DND-41 (cell line): Measurements from ENCODE around the gene BCL11A.

Experiments
- ATAC-seq: fragments of 200-7000 bp; cut with Tn5 transposase; 3 replicates; pipeline ENCODE4 v1.9.1; 2021; ENCODE audit warnings: low read depth; ENCODE audit not compliant: insufficient read depth
- DNase-seq: peaks from one replicate; pipeline ENCODE4 v3.0.0-alpha.2; 2020
- H2AFZ ChIP-seq: 2 replicates; pipeline ENCODE4 v1.6.0; 2012; ENCODE audit warnings: low read depth, low read length
- H3K27ac ChIP-seq: 2 replicates; pipeline ENCODE4 v1.5.1; 2012; ENCODE audit warnings: low read length, inconsistent platforms
- H3K27me3 ChIP-seq: fragments of 200-600 bp; sonication (generic); 2 replicates; pipeline ENCODE4 v1.6.0; 2012; ENCODE audit warnings: low read length, mild to moderate bottlenecking, inconsistent platforms; ENCODE audit not compliant: insufficient read depth, poor library complexity
- H3K36me3 ChIP-seq: 2 replicates; pipeline ENCODE4 v1.5.1; 2012; ENCODE audit warnings: low read length, inconsistent platforms; ENCODE audit not compliant: insufficient read depth
- H3K4me1 ChIP-seq: 2 replicates; pipeline ENCODE4 v1.5.1; 2012; ENCODE audit warnings: mild to moderate bottlenecking, low read length; ENCODE audit not compliant: insufficient read depth
- H3K4me2 ChIP-seq: 2 replicates; pipeline ENCODE4 v1.6.0; 2012; ENCODE audit warnings: mild to moderate bottlenecking, moderate library complexity, low read length, inconsistent platforms; ENCODE audit not compliant: insufficient read depth
- H3K4me3 ChIP-seq, 2 experiments: fragments of 200-600 bp in 1 of 2; shearing (Covaris generic) in 1 of 2; 2 replicates each; pipeline ENCODE4 v1.5.1; 2012 to 2016; ENCODE audit warnings: inconsistent platforms in 2 of 2, low read length in 2 of 2, mild to moderate bottlenecking in 2 of 2, low read depth in 1 of 2, moderate library complexity in 1 of 2
- H3K79me2 ChIP-seq: 2 replicates; pipeline ENCODE4 v1.6.0; 2012; ENCODE audit warnings: low read length, inconsistent platforms; ENCODE audit not compliant: insufficient read depth
- H3K9ac ChIP-seq: 2 replicates; pipeline ENCODE4 v1.6.0; 2012; ENCODE audit warnings: low read depth, mild to moderate bottlenecking, inconsistent platforms, low read length, moderate library complexity
- H3K9me3 ChIP-seq: 2 replicates; pipeline ENCODE4 v1.5.1; 2012; ENCODE audit warnings: low read length, moderate library complexity, mild to moderate bottlenecking, inconsistent platforms; ENCODE audit not compliant: insufficient read depth, severe bottlenecking
- H4K20me1 ChIP-seq: 2 replicates; pipeline ENCODE4 v1.6.0; 2012; ENCODE audit warnings: low read length; ENCODE audit not compliant: insufficient read depth
- EZH2 ChIP-seq: IDR thresholded peaks from 3 replicates; pipeline ENCODE4 v1.6.1; 2012; ENCODE audit warnings: borderline replicate concordance, low read depth, mild to moderate bottlenecking, moderate library complexity, low read length, inconsistent platforms; ENCODE audit not compliant: severe bottlenecking
- TF ChIP-seq, protein P1 (sequence below): IDR thresholded peaks from 2 replicates; pipeline ENCODE4 v1.5.1; 2012; ENCODE audit warnings: borderline replicate concordance, low read length, moderate library complexity, mild to moderate bottlenecking; ENCODE audit not compliant: poor library complexity, severe bottlenecking; ENCODE audit errors: extremely low read depth

Gene BCL11A

GRCh38 chr2:60589104-60589503 lies 35.6 kb upstream of the BCL11A start:
- H4K20me1 ChIP-seq = no peaks in the 10 kb centered on the region
- no peaks in the 10 kb centered on the region for H3K4me1 ChIP-seq
- DNase-seq = no peak
- H3K27me3 ChIP-seq = no peaks in the 10 kb centered on the region
- no peak overlapping the region for H3K4me2 ChIP-seq
- H2AFZ ChIP-seq = no peak overlapping the region
- H3K36me3 ChIP-seq = no peaks in the 10 kb centered on the region
- no peak overlapping the region for H3K27ac ChIP-seq
- H3K79me2 ChIP-seq = no peaks in the 10 kb centered on the region
- H3K9me3 ChIP-seq = no peaks in the 10 kb centered on the region
- no peak overlapping the region for H3K4me3 ChIP-seq
- H3K9ac ChIP-seq = no peak overlapping the region
- TF ChIP-seq EZH2 = no peak
- TF ChIP-seq, protein P1, sequence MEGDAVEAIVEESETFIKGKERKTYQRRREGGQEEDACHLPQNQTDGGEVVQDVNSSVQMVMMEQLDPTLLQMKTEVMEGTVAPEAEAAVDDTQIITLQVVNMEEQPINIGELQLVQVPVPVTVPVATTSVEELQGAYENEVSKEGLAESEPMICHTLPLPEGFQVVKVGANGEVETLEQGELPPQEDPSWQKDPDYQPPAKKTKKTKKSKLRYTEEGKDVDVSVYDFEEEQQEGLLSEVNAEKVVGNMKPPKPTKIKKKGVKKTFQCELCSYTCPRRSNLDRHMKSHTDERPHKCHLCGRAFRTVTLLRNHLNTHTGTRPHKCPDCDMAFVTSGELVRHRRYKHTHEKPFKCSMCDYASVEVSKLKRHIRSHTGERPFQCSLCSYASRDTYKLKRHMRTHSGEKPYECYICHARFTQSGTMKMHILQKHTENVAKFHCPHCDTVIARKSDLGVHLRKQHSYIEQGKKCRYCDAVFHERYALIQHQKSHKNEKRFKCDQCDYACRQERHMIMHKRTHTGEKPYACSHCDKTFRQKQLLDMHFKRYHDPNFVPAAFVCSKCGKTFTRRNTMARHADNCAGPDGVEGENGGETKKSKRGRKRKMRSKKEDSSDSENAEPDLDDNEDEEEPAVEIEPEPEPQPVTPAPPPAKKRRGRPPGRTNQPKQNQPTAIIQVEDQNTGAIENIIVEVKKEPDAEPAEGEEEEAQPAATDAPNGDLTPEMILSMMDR = no peak
- ATAC-seq = no peak

DNA sequence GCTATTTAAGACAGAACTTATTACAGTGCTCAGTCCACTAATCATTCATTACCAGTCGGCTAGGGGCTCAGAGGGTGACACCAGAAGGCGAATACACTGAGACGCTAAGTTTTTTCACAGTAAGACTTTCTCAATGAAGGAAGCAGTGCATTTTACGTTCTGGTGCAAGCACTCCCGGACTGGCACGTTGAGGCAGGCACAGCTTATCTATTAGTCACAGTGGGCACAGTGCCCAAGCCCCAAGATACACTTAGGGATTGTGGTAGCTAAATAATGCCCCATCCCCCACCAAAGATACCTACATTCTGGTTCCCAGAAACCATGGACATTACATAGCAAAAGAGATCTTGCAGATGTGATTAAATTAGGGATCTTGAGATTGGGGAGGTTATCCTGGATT lies 32.6 kb upstream of the BCL11A start:
- Histone ChIP-seq H3K9ac (no peak overlapping the region), H4K20me1 (no peaks in the 10 kb centered on the region), H2AFZ (no peak overlapping the region), H3K36me3 (no peaks in the 10 kb centered on the region), H3K4me3 (no peak overlapping the region), H3K4me2 (no peak overlapping the region), H3K27me3 (no peaks in the 10 kb centered on the region), H3K27ac (no peak overlapping the region), H3K4me1 (peaks cover 7% of the 10 kb centered on the region), H3K79me2 (no peaks in the 10 kb centered on the region), H3K9me3 (no peaks in the 10 kb centered on the region)
- ATAC-seq = no peak
- DNase-seq = no peak
- TF ChIP-seq, protein P1 = no peak
- TF ChIP-seq EZH2 = no peak

DNA sequence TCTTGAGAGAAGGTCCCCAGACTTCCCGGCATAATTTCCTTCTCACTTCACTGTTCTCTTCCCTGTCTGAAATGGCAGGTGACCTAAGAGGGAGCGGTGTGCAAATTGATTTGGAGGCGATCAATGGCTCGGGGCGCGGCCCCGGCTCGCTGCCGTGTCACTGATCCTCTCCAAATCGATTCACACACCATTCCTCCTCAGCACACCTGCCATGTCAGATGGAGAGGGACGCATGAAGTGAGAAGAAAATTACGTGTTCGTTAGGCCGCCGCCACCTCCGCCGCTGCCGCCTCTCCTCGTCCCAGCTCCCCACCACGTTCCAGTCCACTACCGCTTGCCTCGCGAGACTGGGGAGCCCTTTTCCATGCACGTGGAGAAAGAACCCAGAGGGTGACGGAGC lies 31.8 kb upstream of the BCL11A start:
- ATAC-seq = no peak
- Histone ChIP-seq H3K27ac (no peak overlapping the region), H3K4me2 (no peak overlapping the region), H3K36me3 (no peaks in the 10 kb centered on the region), H4K20me1 (no peaks in the 10 kb centered on the region), H3K79me2 (no peaks in the 10 kb centered on the region), H3K9me3 (no peaks in the 10 kb centered on the region), H2AFZ (no peak overlapping the region), H3K27me3 (peaks cover 5% of the 10 kb centered on the region), H3K4me3 (no peak overlapping the region), H3K9ac (no peak overlapping the region), H3K4me1 (peaks cover 7% of the 10 kb centered on the region)
- TF ChIP-seq, protein P1 = no peak
- TF ChIP-seq EZH2 = no peak
- no peak for DNase-seq

- no peak overlapping the region for H2AFZ ChIP-seq
- DNase-seq (no peak), ATAC-seq (no peak)
- peaks cover 8% of the 10 kb centered on the region for H3K27me3 ChIP-seq
- no peak overlapping the region for H3K4me2 ChIP-seq
- H3K36me3 ChIP-seq = no peaks in the 10 kb centered on the region
- no peak overlapping the region for H3K4me3 ChIP-seq
- no peaks in the 10 kb centered on the region for H4K20me1 ChIP-seq
- no peaks in the 10 kb centered on the region for H3K9me3 ChIP-seq
- TF ChIP-seq EZH2 = no peak
- TF ChIP-seq, protein P1 = no peak
- H3K4me1 ChIP-seq = peaks cover 7% of the 10 kb centered on the region
- no peak overlapping the region for H3K27ac ChIP-seq
- H3K79me2 ChIP-seq = no peaks in the 10 kb centered on the region
- H3K9ac ChIP-seq = no peak overlapping the region
Observed at GRCh38 chr2:60583604-60584003, 30.1 kb upstream of the BCL11A start.
